Brain microvascular endothelial cell (primary cell): Measurements from ENCODE around the gene SOX5.
"Not testable (repeated sequence)": the region's sequence is repeated elsewhere in the genome, so short reads cannot be mapped to it uniquely, and the experiment has no call there.

Experiments
- DNase-seq: peaks from one replicate; pipeline ENCODE4 v3.0.0-alpha.2; 2020
- H3K27ac ChIP-seq: fragments of 250-450 bp; sonication (Bioruptor Pico); 2 replicates; pipeline ENCODE4 v1.5.1; 2020; ENCODE audit warnings: mild to moderate bottlenecking, moderate library complexity
- H3K27me3 ChIP-seq: fragments of 250-450 bp; sonication (Bioruptor Pico); replicated peaks from 2 replicates; pipeline ENCODE4 v1.5.1; 2020; ENCODE audit warnings: mild to moderate bottlenecking
- H3K36me3 ChIP-seq: fragments of 250-450 bp; sonication (Bioruptor Pico); replicated peaks from 2 replicates; pipeline ENCODE4 v1.5.1; 2020; ENCODE audit warnings: mild to moderate bottlenecking
- H3K4me3 ChIP-seq: 2 replicates; pipeline ENCODE4 v1.5.1; 2011; ENCODE audit warnings: low read depth, mild to moderate bottlenecking, control low read depth, low read length, moderate library complexity
- CTCF ChIP-seq: IDR thresholded peaks from 2 replicates; pipeline ENCODE4 v1.5.1; 2011; ENCODE audit warnings: low read depth, mild to moderate bottlenecking, moderate library complexity, low read length, control low read depth, inconsistent platforms; ENCODE audit errors: missing control alignments
- in situ Hi-C: cut with HindIII; loops from 2 replicates; pipeline ENCODE4 v1.10.0; 2017; ENCODE audit warnings: low sequenced_read_pairs, low pct_ligation_motif_present

The SOX5 gene

GRCh38 chr12:23504641-23505399, 444.6 kb downstream of the SOX5 start:
- Histone ChIP-seq H3K27me3 (no peaks in the 10 kb centered on the region), H3K36me3 (no peaks in the 10 kb centered on the region), H3K4me3 (no peak overlapping the region), H3K27ac (no peak overlapping the region)
- TF ChIP-seq CTCF: no peak
- DNase-seq: no peak
- in situ Hi-C loops: no loop called here

- Histone ChIP-seq H3K4me3 (no peak overlapping the region), H3K27ac (no peak overlapping the region), H3K27me3 (no peaks in the 10 kb centered on the region), H3K36me3 (no peaks in the 10 kb centered on the region)
- TF ChIP-seq CTCF: no peak
- no peak for DNase-seq
- in situ Hi-C loops: no loop called here
These were observed 445.4 kb downstream of the SOX5 start for GRCh38 chr12:23504043-23504442.

GRCh38 chr12:23503544-23503943, 445.9 kb downstream of the SOX5 start:
- H3K36me3 ChIP-seq: no peaks in the 10 kb centered on the region
- H3K27ac ChIP-seq: no peak overlapping the region
- no peak overlapping the region for H3K4me3 ChIP-seq
- DNase-seq: no peak
- no peaks in the 10 kb centered on the region for H3K27me3 ChIP-seq
- in situ Hi-C loops: no loop called here
- TF ChIP-seq CTCF: no peak

- Histone ChIP-seq H3K4me3 (no peak overlapping the region), H3K27ac (no peak overlapping the region), H3K27me3 (no peaks in the 10 kb centered on the region), H3K36me3 (no peaks in the 10 kb centered on the region)
- DNase-seq: no peak
- no peak for TF ChIP-seq CTCF
- in situ Hi-C loops: no loop called here
These were observed 447.2 kb downstream of the SOX5 start for GRCh38 chr12:23502259-23502658.

GRCh38 chr12:23495472-23495871, 454.0 kb downstream of the SOX5 start:
- Histone ChIP-seq H3K36me3 (no peaks in the 10 kb centered on the region), H3K4me3 (no peak overlapping the region), H3K27ac (no peak overlapping the region), H3K27me3 (no peaks in the 10 kb centered on the region)
- DNase-seq: no peak
- TF ChIP-seq CTCF: no peak
- in situ Hi-C loops: no loop called here

GRCh38 chr12:23493672-23494071, 455.8 kb downstream of the SOX5 start:
- H3K27me3 ChIP-seq: no peaks in the 10 kb centered on the region
- no peak for TF ChIP-seq CTCF
- no peaks in the 10 kb centered on the region for H3K36me3 ChIP-seq
- no peak overlapping the region for H3K4me3 ChIP-seq
- H3K27ac ChIP-seq: no peak overlapping the region
- in situ Hi-C loops: no loop called here
- no peak for DNase-seq

GRCh38 chr12:23491029-23491428, 458.4 kb downstream of the SOX5 start:
- in situ Hi-C loops, H3K4me3 ChIP-seq: not testable (repeated sequence)

More at GRCh38 chr12:23491029-23491428, 458.4 kb downstream of the SOX5 start:
- not testable (repeated sequence) for H3K36me3 ChIP-seq, H3K27me3 ChIP-seq, H3K27ac ChIP-seq, DNase-seq
